CD4-positive, alpha-beta T cell treated with Interleukin-6 at 100 ng/mL for 8 hours (primary cell): ENCODE data around the gene SLC38A8.

Experiments used
- DNase-seq: peaks from one replicate; pipeline ENCODE4 v3.0.0-alpha.2; 2020; ENCODE audit warnings: mixed read lengths, low spot score

The SLC38A8 gene

DNA sequence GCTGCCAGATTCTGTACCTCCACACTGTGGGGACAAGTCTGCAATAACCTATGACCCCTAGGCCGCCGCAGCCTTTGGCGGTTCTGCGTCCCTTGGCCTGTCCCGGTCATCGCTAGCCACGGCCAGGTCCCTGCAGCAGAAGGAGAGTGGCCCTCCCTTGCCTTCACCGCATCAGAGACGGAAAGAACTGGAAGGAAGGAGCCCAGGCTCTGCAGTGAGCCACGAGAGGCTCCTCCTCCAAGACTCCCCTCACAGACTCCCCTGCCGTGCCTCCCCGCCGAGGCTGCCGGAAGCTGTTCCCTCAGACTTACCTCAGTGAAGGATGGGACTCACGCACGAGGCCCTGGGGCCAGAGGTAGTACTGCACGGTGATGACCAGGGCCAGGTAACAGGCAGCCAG lies 11.0 kb downstream of the SLC38A8 start:
- no peak for DNase-seq

DNA sequence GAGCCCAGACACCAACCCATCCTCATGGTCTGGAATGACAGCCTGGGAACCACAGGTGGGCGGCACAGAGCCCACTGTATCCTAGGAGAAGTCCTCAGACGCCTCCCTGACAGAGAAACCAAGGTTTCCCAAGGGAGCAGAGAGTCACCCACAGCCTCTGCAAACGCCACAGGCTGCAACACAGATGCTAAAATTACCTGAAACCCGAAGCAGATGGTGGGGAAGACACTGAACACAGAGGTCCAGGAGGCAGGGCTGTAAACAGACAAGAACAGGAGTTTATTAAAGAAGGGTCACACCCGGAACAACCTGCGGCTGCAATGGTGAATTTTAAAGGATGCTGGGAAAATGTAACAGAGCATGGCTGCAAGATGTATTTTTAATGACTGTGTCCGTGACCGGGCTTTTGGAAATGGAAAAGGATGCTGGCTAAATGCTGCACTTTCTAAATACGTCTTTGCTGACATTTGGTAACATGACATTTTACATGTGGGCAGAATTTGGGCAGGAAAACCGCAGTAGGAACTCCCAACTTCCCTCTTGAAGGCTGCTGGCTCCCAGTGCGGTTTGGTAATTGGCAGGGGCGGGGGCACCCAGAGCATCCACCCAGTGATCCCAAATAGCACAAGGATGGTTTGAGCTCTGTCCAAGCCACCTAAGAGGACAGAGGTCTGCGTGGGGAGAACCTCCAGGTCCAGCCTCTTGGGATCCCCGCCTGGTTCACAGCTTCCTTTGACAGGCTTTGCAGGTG lies 13.1 kb downstream of the SLC38A8 start:
- no peak for DNase-seq

DNA sequence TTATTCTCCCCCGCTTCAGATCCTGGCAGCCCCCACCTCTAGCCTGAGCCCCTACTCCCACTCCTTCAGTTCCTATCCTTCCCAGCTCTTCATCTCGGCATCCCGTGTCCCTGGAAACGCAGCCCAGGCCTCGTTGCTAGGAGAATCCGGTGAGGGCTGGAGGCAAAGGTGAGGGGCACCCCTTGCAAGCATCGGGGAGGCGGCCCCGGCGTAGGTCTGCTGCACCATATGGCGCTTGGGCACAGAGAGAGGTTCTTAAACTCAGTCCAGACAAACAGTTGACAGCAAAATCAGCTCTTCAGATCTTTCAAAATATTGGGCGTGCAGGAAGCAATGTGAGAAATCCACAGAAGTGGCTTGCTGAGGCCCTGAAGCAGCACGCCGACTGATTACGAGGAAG lies 15.0 kb downstream of the SLC38A8 start:
- DNase-seq: no peak

DNA sequence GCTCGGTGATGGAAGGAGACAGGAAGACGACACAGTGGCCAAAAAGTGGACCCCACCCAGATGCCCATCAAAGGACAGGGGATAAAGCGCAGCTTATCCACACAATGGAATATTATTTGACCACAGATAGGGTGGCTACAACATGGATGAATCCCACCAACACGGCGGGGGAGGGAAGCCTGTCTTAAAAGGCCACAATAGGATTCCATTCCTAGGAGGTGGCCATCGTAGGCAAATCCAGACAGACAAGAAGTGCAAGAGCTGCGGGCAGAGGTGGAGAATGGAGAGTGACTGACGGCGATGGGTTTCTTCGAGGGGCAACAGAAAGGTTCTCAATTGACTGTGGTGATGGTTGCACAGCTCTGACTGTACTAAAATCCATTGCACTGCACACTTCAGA lies 16.0 kb downstream of the SLC38A8 start:
- DNase-seq: no peak

DNA sequence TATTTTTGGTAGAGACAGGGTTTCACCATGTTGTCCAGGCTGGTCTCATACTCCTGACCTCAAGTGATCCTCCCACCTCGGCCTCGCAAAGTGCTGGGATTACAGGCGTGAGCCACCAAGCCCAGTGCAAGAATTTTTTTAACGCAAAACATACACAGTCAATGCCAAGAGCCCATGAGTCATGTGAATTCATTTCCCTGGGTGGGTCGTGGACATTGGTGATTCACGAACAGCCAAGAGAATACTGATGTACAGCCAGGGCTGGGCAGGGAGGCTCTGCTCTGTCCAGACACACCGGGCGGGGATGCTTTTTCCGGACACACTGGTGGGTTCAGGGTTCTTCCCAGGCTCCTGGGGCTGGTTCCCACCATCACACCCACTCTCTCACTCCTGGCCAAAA lies 17.7 kb downstream of the SLC38A8 start:
- DNase-seq: no peak

DNA sequence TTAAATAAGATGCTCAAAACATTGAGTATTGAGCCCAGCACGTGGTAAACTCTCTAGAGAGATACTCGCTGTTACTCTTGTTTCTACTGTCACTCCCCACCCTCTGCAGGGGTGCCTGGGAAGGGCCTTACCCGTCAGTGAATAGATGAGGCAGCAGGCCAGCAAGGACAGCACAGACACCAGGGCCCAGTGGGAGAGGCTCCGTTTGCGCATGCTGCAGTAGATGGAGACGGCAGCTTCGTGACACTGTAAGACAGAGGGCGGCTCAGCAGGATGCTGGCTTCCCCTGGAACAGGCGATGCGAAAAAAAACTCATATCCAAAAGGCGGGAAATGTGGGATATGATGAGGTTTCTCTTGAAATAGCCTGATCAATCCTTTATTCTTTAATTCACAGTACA lies 20.0 kb downstream of the SLC38A8 start:
- no peak for DNase-seq

DNA sequence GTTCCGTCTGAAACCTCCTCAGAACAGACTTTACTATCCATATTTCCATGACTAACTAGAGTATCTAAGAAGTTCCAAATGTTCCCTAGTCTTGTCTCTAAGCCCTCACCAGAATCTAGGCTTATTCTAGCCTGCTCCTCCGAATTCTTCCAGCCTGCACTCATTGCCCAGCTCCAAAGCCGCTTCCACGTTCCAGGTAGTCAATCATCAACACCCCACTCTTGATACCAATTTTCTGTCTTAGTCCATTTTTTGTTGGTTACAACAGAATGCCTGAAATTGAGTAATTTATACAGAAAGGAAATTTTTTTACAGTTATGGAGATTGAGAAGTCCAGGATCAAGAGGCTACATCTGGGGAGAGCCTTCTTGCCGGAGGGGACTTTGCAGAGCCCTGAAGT lies 21.1 kb downstream of the SLC38A8 start:
- DNase-seq: no peak

DNA sequence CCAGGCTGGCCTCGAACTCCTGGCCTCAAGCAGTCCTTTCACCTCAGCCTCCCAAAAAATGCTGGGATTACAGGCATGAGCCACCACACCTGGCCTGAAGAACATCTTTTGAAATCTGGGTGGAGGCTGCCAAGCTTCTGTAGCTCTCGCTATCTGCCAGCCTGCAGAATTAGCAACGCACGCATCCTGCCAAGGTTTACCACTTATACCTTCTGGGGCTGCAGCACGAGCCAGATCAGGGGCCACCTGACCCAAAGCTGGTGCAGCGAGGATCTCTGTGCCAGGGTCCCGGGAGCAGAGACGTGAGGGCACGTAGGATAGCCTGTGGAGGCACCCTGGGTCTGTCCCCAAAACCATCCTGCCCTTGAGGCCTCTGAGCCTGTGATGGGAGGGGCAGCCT lies 22.2 kb downstream of the SLC38A8 start:
- DNase-seq: no peak

DNA sequence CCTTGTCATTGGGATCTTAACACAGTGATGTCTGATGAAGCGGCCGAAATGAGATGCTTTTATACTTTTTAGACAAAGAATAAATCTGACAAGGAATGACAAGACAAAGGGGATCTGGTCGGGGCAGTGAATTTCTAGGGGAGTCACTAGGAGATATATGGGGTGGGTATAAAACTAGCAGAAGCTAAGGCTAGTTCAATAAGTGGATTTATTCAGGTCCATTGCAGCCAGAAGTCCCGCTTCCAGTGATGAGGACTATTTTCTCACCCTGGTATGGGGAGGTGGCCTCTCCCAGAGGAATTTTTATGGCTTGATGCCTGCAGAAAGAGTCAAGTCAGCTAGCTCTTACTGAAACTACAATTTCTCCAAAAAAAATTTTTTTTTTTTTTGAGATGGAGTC lies 23.9 kb downstream of the SLC38A8 start:
- no peak for DNase-seq

DNA sequence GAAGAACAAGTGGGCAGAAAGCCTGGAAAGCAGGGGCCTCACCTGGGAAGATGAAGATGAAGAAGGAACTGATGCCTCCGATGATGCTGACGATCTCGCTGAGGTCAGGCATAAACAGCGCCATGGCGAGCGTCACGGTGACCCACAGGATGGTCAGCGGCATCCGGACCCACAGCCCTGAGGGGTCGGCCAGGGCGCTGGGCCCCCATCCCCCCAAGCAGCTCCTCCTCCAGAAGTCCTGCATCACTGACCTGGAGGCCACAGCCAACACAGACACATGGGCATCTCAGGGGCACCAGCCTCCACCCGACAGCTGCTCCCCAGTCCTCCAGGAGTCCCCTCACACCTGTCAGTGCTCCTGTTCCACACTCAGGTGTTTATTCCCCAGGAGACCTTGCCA lies 26.1 kb downstream of the SLC38A8 start:
- no peak for DNase-seq

DNA sequence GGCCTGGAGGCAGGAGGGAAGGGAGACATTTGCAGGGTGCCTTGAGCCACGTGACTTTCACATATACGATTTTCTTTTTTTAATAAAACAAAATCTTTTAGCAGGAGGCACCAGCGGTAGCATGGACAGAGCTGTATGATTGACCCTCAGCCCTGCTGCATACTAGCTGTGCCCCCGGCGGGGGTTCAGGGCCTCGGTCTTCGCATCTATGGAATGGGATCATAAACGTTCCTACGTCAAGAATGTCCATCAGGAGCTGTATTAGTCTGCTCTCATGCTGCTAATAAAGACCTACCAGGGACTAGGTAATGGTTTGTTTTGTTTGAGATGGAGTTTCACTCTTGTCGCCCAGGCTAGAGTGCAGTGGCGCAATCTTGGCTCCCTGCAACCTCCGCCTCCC lies 27.2 kb downstream of the SLC38A8 start:
- DNase-seq: no peak

DNA sequence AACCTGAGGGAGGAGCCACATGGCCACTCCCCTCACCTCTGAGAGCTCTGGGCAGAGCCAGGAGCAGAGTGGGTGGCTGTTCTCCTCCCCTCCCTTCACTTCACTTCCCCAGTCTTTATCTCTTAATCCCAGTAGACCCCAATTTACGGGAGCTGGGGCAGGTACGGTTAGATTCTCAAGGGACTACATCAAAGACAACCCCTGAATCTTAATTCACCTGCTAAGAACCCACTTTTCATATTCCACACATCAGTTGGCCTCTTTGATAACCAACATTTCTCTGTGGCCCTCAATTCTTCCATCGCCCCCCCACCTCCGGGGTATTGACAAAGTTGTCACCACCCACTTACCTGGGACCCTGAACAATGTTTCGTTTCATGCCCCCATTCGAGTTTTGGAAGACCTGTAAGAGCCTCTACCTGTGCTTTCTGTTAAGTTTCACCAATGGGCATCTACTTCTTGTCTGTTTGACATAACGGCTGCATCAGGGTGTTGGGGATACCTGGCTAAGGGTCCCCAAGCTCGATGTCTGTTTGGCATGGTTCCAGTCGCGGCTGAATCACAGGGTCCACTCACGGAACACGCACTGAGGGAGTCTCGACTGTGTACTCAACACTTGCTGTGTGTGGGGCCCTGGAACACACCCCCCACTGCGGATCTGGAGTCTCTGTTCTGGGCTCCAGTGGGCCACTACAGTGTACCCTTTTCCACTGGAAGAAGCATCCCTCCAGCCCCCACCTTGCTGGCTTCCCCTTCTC lies 27.8 kb downstream of the SLC38A8 start:
- DNase-seq: no peak

DNA sequence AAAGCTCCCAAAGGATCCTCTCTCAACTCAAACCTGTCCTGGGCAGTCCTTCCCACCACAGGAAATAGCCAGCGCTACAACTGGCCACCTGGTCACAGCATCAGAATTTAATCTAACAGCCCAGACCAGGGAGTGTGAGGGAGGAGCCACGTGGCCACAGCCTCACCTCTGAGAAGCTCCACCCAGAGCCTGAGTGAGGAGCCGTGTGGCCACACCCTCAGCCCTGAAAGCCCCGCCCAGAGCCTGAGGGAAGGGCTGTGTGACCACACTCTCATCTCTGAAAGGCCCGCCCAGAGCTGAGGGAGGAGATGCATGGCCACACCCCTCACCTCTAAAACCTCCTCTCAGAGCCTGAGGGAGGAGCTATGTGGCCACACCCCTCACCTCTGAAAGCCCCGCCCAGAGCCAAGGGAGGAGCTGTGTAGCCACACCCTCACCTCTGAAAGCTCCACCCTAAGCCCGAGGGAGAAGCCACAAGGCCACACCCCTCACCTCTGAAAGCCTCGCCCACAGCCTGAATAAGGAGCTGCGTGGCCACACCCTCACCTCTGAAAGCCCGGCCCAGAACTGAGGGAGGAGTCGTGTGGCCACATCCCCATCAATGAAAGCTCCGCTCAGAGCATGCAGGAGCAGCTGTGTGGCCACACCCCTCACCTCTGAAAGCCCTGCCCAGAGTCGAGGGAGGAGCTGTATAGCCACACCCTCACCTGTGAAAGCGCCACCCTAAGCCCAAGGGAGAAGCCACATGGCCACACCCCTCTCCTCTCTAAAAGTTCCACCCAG lies 28.6 kb downstream of the SLC38A8 start:
- peak; percentile 18 for DNase-seq

DNA sequence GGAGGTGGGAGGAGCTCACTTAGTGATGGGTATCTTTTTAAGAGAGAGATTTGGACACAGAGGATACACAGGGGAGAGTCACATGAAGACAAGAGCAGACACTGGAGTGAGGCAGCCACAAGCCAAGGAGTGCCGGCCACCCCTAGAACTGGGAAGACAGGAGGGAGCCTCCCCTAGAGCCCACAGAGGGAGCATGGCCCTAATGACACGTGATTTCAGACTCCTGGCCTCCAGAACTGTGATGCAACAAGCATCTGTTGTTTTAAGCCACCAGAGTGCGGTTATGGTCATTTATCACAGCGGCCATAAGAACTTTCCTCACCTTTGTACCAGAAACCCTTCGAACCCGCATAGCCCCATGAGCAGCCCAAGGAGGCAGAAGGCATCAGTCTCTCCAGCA lies 33.3 kb downstream of the SLC38A8 start:
- no peak for DNase-seq

DNA sequence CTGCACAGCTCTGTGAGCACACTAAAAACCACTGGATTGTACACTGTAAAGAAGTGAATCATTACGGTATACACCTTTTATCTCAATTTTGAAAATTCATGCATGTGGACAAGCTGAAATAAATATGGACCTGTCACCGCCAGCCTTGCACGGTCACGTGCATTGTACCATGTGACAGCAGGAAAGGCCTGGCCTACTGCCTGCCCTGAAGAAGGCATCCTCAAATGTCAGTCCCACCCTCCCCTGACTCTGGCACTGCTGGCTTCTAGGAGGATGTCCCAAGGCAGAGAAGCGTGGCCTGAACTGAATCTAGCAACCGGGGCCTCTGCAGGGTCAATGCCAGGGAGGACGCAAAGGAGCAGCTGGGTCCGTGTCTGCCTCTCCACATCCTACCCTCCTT lies 34.6 kb downstream of the SLC38A8 start:
- no peak for DNase-seq

DNA sequence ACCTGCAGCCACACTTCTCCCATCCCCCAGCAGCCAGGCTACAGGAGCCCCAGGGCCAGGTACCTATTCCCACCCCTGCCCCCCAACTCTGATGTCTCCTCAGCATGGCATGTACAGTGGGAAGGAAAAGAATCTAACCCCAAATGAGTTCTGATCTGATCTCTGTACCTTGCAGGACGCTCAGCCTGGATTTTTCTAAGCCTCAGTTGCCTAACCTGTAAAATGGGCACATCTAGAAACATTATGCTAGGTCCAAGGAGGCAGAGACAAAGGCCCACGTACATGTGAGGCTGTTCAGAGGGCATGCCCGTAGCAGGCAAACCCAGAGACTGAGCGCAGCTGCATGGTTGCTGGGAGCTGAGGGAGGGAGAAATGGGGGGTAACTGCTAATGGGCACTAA lies 35.1 kb downstream of the SLC38A8 start:
- no peak for DNase-seq

DNA sequence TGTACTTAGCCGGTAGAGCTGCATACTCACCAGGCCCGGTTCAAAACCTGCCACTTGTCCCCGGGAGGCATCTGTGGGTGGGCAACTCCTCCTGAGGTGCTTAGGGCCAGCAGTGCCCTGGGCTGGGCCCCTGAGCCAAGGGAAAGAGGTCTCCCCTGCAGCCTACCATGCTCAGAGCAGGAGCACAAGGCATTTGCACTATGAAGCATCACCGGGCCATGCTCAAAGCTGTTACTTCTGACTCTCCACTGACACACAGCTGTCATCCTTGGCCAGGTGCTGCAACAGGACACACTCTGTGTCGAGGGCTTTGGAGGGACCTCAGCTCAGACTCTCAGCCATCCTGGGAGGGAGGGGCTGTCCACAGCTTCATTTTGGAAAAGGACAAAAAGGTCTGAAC lies 37.2 kb downstream of the SLC38A8 start:
- no peak for DNase-seq

DNA sequence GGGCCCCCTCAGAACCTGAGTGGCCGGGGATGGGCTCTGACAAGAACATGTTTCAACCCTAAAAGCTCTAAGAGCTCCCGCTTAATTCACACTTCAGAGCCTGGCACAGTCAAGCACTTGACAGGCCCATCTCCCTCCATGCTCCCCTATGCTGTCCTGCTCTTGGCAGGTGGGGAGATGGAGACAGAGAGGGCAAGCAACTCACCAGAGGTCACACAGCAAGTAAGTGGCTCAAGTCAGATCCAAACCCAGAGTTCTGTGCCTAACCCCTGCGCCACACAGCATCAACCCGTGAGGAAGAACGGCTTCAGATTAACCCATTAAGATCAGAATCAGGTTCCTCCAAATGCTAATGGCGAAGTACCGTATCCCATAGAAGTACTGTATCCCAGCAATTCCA lies 38.2 kb downstream of the SLC38A8 start:
- no peak for DNase-seq

DNA sequence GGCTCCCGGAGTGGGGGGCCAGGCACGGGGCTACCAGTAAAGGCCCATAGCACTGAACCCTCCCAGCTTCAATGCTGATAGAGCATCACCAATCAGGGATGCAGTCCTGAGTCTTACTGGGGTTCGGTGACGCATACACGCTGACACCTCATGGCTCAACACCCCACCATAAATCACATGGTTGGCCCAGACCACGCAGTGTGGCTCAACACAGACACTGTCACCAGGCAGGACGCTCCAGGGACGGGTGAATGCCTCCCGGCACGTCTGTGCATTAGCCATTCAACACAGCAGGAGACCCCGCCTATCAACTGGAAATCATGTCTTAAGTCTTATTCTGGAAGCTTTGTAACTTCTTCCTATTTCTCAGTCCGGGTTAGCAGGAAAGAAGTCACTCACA lies 39.6 kb downstream of the SLC38A8 start:
- no peak for DNase-seq

DNA sequence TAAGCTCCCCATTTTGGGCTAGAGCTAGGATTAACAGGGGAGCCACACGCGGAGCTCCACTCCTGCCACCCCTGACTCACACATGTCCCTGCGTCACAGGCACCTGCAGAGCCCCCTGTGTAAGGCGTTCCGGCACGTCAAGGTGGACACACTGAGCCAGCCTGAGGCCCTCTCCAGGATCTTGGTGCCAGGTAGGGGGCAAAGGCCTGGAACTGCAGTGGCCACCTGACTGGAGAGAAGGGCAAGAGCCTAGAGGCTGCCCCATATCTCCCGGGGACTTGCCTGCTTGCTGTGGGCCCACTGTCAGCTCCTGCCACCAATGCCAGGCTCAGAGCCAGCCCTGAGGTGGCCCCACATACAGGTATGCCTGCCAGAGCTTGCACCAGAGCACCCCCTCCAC lies 40.9 kb downstream of the SLC38A8 start:
- no peak for DNase-seq

DNA sequence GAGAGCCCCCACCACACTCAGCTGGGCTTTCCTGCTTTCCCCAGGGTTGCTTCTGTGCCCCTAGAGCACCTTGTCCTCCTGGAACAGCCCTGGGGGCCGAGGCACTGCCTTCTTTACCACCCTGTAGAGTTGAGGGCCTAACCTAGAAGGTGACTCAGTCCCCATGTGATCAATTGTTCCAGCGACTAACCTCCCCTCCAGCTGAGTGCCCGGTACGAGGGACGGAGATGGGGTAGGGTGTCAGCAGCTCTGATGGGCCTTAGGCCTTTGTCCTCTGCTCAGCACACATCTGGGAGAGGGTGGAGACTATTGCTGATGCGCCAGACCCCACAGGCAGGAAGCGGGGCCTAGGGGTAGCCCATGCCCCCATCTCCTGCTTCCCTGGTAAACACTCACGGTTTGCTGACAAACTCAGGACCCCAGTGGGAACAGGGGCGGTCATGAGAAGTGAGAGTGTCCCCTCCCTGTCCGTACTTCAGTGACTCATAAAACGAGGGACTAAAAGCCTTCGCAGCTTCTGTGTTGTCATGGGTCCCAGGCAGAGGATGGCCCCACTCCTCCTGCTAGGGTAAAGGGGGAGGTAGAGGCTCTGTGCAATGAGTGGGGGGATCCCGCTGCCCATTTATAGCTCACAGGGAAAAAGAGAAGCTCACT lies 41.5 kb downstream of the SLC38A8 start:
- DNase-seq: no peak

DNA sequence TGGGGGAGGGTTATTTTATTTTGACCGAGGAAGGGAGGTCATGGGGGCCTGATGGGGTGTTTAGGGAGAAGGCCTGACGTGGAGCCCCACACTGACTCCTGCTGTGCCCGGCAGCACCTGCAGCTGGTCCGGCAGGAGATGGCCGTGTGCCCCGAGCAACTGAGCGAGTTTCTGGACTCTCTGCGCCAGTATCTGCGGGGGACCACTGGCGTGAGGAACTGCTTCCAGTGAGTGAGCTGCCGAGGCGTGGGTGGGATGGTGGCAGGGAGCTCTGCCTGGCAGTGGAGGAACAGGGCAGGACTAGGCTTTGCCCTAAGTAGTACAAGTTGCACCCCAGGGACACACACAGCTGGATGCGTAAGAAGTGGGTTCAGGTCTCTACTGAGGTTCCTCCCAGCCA lies 44.5 kb downstream of the SLC38A8 start:
- DNase-seq: no peak
